ENCODE data around the gene KLHL29.

- TF ChIP-seq EZH2phosphoT487 (IDR thresholded peaks at IDR 0.05; ENCODE audit: insufficient read depth, low read depth) (no peak), EZH2 (IDR thresholded peaks at IDR 0.05; ENCODE audit: insufficient read depth, poor library complexity, severe bottlenecking) (no peak)
Observed at GRCh38 chr2:23680951-23681350, 296.0 kb downstream of the KLHL29 start.

Measured in GM23248 (cell line).